ENCODE measurements around the gene EPS8L2. TPM values are rescaled to one million over a fixed set of nuclear protein-coding genes. Genes with fewer than 3 reads are reported as not detected.
A peak's percentile ranks its signal among the peaks of the same experiment; 100 is the strongest.

Gene EPS8L2
- total and polyA plus RNA-seq, 9 of the 15 experiments (the other 6 are each of a cell fraction or from before 2014, with no cell fraction given) = 0.75 to 17.0 (median 3.7) TPM

DNA sequence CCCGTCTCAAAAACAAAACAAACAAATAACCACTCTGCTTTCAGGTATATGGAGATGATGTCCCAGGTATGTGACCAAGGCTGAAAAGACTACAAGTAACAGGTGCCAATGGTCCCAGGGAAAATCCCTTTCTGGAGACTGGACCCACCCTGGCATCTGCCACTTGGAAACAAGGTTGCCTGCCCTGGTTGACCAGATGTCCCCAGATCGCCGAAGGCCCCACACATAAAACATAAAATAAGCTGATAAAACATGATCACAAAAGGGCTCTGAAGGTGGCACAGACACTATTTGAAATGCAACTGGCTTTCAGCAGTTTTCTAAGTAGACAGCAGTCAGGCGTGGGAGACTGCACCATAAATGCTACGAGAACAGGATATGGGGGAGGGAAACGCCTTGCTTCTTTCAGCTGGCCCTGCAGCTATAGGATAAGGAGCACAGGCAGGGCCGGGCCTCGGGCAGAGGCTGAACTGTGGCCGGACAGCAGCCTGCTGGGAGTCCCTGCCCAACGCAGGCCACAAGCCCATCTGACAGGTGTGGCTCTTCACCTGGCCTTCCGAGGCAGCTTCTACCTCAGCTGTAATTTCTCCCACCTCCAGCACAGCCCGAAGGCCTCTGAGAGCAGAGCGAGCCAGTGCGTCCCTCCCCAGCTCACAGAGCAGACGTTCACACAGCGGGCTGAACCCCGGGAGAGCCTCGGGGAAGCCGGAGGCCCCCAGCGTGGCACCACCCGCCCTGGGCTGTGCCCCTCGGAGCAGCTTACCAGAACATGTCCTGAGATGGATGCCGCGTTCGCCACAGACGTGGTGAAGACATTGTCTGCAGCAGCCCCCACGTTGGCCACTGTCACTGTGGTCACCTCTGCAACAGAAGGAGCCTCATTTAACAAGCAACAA, 15.0 kb upstream of the EPS8L2 start (continued):
- TF ChIP-seq, protein P1, sequence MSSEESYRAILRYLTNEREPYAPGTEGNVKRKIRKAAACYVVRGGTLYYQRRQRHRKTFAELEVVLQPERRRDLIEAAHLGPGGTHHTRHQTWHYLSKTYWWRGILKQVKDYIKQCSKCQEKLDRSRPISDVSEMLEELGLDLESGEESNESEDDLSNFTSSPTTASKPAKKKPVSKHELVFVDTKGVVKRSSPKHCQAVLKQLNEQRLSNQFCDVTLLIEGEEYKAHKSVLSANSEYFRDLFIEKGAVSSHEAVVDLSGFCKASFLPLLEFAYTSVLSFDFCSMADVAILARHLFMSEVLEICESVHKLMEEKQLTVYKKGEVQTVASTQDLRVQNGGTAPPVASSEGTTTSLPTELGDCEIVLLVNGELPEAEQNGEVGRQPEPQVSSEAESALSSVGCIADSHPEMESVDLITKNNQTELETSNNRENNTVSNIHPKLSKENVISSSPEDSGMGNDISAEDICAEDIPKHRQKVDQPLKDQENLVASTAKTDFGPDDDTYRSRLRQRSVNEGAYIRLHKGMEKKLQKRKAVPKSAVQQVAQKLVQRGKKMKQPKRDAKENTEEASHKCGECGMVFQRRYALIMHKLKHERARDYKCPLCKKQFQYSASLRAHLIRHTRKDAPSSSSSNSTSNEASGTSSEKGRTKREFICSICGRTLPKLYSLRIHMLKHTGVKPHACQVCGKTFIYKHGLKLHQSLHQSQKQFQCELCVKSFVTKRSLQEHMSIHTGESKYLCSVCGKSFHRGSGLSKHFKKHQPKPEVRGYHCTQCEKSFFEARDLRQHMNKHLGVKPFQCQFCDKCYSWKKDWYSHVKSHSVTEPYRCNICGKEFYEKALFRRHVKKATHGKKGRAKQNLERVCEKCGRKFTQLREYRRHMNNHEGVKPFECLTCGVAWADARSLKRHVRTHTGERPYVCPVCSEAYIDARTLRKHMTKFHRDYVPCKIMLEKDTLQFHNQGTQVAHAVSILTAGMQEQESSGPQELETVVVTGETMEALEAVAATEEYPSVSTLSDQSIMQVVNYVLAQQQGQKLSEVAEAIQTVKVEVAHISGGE (CRISPR knock-in tag; IDR thresholded peaks at IDR 0.05) = 0 out of 6 replicates have a peak, but pooled peaks of 1 of the 3 experiments have one; percentile 24
- TF ChIP-seq CHCHD3 (CRISPR knock-in tag; IDR thresholded peaks at IDR 0.05) (no peak), ZNF239 (CRISPR knock-in tag; IDR thresholded peaks at IDR 0.05) (no peak), NONO (IDR thresholded peaks at IDR 0.05; ENCODE audit: low read depth in 2 of 2, low read length in 1 of 2) (no peak), RUNX1 (IDR thresholded peaks at IDR 0.05; ENCODE audit: low read depth) (no peak), CBX8 (IDR thresholded peaks at IDR 0.05; ENCODE audit: borderline replicate concordance, extremely low read depth, low read depth, low read length, poor library complexity, severe bottlenecking) (no peak), ETV5 (CRISPR knock-in tag; IDR thresholded peaks at IDR 0.05; ENCODE audit: low read depth) (peak; percentile 50; the same call in 1 of the 2 replicates)
- TF ChIP-seq, protein P2, sequence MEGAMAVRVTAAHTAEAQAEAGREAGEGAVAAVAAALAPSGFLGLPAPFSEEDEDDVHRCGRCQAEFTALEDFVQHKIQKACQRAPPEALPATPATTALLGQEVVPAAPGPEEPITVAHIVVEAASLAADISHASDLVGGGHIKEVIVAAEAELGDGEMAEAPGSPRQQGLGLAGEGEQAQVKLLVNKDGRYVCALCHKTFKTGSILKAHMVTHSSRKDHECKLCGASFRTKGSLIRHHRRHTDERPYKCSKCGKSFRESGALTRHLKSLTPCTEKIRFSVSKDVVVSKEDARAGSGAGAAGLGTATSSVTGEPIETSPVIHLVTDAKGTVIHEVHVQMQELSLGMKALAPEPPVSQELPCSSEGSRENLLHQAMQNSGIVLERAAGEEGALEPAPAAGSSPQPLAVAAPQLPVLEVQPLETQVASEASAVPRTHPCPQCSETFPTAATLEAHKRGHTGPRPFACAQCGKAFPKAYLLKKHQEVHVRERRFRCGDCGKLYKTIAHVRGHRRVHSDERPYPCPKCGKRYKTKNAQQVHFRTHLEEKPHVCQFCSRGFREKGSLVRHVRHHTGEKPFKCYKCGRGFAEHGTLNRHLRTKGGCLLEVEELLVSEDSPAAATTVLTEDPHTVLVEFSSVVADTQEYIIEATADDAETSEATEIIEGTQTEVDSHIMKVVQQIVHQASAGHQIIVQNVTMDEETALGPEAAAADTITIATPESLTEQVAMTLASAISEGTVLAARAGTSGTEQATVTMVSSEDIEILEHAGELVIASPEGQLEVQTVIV (CRISPR knock-in tag; IDR thresholded peaks at IDR 0.05; ENCODE audit: borderline replicate concordance) = no peak
- TF ChIP-seq, protein P3, sequence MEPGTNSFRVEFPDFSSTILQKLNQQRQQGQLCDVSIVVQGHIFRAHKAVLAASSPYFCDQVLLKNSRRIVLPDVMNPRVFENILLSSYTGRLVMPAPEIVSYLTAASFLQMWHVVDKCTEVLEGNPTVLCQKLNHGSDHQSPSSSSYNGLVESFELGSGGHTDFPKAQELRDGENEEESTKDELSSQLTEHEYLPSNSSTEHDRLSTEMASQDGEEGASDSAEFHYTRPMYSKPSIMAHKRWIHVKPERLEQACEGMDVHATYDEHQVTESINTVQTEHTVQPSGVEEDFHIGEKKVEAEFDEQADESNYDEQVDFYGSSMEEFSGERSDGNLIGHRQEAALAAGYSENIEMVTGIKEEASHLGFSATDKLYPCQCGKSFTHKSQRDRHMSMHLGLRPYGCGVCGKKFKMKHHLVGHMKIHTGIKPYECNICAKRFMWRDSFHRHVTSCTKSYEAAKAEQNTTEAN (CRISPR knock-in tag; IDR thresholded peaks at IDR 0.05) = no peak
- TF ChIP-seq, protein P4, sequence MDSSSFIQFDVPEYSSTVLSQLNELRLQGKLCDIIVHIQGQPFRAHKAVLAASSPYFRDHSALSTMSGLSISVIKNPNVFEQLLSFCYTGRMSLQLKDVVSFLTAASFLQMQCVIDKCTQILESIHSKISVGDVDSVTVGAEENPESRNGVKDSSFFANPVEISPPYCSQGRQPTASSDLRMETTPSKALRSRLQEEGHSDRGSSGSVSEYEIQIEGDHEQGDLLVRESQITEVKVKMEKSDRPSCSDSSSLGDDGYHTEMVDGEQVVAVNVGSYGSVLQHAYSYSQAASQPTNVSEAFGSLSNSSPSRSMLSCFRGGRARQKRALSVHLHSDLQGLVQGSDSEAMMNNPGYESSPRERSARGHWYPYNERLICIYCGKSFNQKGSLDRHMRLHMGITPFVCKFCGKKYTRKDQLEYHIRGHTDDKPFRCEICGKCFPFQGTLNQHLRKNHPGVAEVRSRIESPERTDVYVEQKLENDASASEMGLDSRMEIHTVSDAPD (CRISPR knock-in tag; IDR thresholded peaks at IDR 0.05) = no peak
